SU-DHL-6 (cell line): ENCODE results near the gene PDE4B.

Experiments used
- H2AFZ ChIP-seq: fragments of 200-600 bp; sonication (generic); 2 replicates; pipeline ENCODE4 v1.6.1; 2014; ENCODE audit warnings: low read depth, mild to moderate bottlenecking, moderate library complexity, mixed read lengths, antibody characterized with exemption, low read length; ENCODE audit not compliant: severe bottlenecking
- H3F3A ChIP-seq: fragments of 200-600 bp; shearing (Covaris generic); 2 replicates; pipeline ENCODE4 v1.6.0; 2016; ENCODE audit warnings: antibody characterized with exemption, mild to moderate bottlenecking; ENCODE audit not compliant: insufficient read depth
- H3K27ac ChIP-seq: fragments of 200-600 bp; sonication (generic); 2 replicates; pipeline ENCODE4 v1.5.1; 2016; ENCODE audit warnings: low read depth, mild to moderate bottlenecking, low read length, moderate library complexity, mixed read lengths
- H3K27me3 ChIP-seq: fragments of 200-600 bp; sonication (generic), shearing (Covaris generic); 2 replicates; pipeline ENCODE4 v1.6.0; 2014; ENCODE audit warnings: mild to moderate bottlenecking, low read length
- H3K36me3 ChIP-seq: fragments of 200-600 bp; sonication (generic); 2 replicates; pipeline ENCODE4 v1.6.1; 2014; ENCODE audit warnings: mild to moderate bottlenecking, low read length, mixed read lengths
- H3K4me2 ChIP-seq: fragments of 300-600, 200-600 bp; shearing (Covaris generic), sonication (generic); 2 replicates; pipeline ENCODE4 v1.6.0; 2014; ENCODE audit warnings: low read length, low read depth, mild to moderate bottlenecking; ENCODE audit not compliant: poor library complexity, severe bottlenecking
- H3K4me3 ChIP-seq: fragments of 200-600 bp; sonication (generic); 2 replicates; pipeline ENCODE4 v1.5.1; 2014; ENCODE audit warnings: antibody characterized with exemption, low read length, mild to moderate bottlenecking, mixed read lengths; ENCODE audit not compliant: insufficient read depth, poor library complexity, severe bottlenecking
- H3K79me2 ChIP-seq: fragments of 200-600 bp; sonication (generic); 2 replicates; pipeline ENCODE4 v1.6.1; 2014; ENCODE audit warnings: mild to moderate bottlenecking, low read length, moderate library complexity; ENCODE audit not compliant: insufficient read depth
- H3K9ac ChIP-seq: fragments of 200-600 bp; sonication (generic); 2 replicates; pipeline ENCODE4 v1.7.0; 2014; ENCODE audit warnings: mild to moderate bottlenecking, low read length
- H3K9me2 ChIP-seq: fragments of 200-600 bp; sonication (generic); replicated peaks from 2 replicates; pipeline ENCODE4 v1.6.1; 2014; ENCODE audit warnings: low read length; ENCODE audit not compliant: insufficient read depth
- H3K9me3 ChIP-seq: fragments of 200-600 bp; sonication (generic); 2 replicates; pipeline ENCODE4 v1.6.1; 2014; ENCODE audit warnings: low read length, mixed read lengths; ENCODE audit not compliant: insufficient read depth
- H4K20me1 ChIP-seq: fragments of 200-600 bp; sonication (generic); 2 replicates; pipeline ENCODE4 v1.6.1; 2014; ENCODE audit warnings: low read depth, mild to moderate bottlenecking, antibody characterized with exemption, low read length, moderate library complexity, mixed read lengths
- EZH2phosphoT487 ChIP-seq: fragments of 200-600 bp; sonication (generic), shearing (Covaris generic); conservative IDR thresholded peaks from 2 replicates; pipeline ENCODE4 v1.6.1; 2018; ENCODE audit warnings: mild to moderate bottlenecking, antibody characterized with exemption, low read length, moderate library complexity, mixed read lengths
- TF ChIP-seq, protein P1 (sequence below): fragments of 200-600 bp; sonication (generic); IDR thresholded peaks from one replicate; pipeline ENCODE4 v1.5.1; 2017; ENCODE audit warnings: antibody characterized with exemption, mild to moderate bottlenecking, low read length, moderate library complexity; ENCODE audit not compliant: insufficient read depth, poor library complexity, severe bottlenecking

Gene PDE4B

DNA sequence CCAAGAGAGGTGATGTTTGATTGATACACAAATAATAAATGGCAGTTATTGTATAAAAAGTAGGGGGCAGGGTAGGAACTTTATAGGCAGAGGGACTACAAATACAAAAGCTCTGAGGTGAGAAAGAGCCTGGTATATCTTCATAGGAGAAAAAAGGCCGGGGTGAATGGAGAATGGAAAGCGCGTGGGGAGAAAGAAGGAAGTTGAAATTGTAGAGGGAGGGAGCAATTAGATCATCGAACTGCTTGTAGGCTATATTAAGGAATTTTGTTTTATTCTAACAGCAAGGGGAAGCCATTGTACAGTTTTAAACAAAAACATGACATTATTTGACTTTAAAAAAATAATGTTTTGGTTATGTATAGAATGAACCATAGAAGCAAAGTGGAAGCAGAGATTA, 147.4 kb downstream of the PDE4B start:
- Histone ChIP-seq H3K27ac (no peak overlapping the region), H3K4me2 (no peak overlapping the region), H3K27me3 (no peaks in the 10 kb centered on the region), H3K9me3 (no peaks in the 10 kb centered on the region), H4K20me1 (no peaks in the 10 kb centered on the region), H3K9me2 (no peaks in the 10 kb centered on the region), H3F3A (no peaks in the 10 kb centered on the region), H3K9ac (no peak overlapping the region), H3K36me3 (no peaks in the 10 kb centered on the region), H2AFZ (no peak overlapping the region), H3K4me3 (no peak overlapping the region), H3K79me2 (no peaks in the 10 kb centered on the region)
- TF ChIP-seq, protein P1, sequence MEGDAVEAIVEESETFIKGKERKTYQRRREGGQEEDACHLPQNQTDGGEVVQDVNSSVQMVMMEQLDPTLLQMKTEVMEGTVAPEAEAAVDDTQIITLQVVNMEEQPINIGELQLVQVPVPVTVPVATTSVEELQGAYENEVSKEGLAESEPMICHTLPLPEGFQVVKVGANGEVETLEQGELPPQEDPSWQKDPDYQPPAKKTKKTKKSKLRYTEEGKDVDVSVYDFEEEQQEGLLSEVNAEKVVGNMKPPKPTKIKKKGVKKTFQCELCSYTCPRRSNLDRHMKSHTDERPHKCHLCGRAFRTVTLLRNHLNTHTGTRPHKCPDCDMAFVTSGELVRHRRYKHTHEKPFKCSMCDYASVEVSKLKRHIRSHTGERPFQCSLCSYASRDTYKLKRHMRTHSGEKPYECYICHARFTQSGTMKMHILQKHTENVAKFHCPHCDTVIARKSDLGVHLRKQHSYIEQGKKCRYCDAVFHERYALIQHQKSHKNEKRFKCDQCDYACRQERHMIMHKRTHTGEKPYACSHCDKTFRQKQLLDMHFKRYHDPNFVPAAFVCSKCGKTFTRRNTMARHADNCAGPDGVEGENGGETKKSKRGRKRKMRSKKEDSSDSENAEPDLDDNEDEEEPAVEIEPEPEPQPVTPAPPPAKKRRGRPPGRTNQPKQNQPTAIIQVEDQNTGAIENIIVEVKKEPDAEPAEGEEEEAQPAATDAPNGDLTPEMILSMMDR, result no peak

DNA sequence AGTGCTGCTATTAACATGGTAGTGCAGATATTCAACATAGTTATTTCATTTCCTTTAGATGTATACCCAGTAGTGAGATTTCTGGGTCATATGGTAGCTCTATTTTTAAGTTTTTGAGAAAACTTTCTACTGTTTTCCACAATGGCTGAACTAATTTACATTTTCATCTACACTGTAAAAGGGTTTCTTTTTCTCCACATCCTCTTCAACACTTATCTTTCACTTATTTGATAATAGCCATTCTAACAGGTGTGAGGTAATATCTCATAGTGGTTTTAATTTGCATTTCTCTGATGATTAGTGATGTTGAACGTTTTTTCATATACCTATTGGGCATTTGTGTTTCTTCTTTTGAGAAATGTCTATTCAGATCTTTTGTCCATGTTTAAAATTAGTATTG, 149.8 kb downstream of the PDE4B start:
- no peak overlapping the region for H3K4me3 ChIP-seq
- no peak for TF ChIP-seq EZH2phosphoT487
- TF ChIP-seq, protein P1, result no peak
- H3K27me3 ChIP-seq, result no peaks in the 10 kb centered on the region
- no peaks in the 10 kb centered on the region for H3K36me3 ChIP-seq
- no peaks in the 10 kb centered on the region for H3K9me2 ChIP-seq
- H3K9me3 ChIP-seq, result no peaks in the 10 kb centered on the region
- no peak overlapping the region for H3K9ac ChIP-seq
- no peak overlapping the region for H2AFZ ChIP-seq
- H3K79me2 ChIP-seq, result no peaks in the 10 kb centered on the region
- no peak overlapping the region for H3K27ac ChIP-seq
- H3F3A ChIP-seq, result no peaks in the 10 kb centered on the region
- H3K4me2 ChIP-seq, result no peak overlapping the region
- no peaks in the 10 kb centered on the region for H4K20me1 ChIP-seq

DNA sequence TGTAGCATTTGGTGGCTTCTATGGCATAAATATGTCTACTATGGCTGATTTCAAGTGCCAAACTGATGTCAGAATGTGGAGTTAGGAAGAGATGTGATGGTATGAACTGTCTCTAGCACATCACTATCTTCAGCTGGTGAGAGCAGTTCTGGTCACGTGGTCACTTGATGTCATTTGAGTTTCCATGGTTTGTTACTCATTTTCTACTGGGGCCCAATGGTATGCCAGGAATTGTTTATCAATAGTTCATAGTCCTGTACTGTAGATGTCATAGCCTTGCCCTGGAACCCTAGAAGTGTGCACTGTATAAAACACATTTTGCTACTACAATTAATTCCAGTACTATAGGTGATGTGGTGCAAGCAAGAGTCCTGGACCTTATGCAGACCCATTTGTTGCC, 153.7 kb downstream of the PDE4B start:
- TF ChIP-seq EZH2phosphoT487, result no peak
- TF ChIP-seq, protein P1, result no peak
- Histone ChIP-seq H3K4me3 (no peak overlapping the region), H3K4me2 (no peak overlapping the region), H3K27me3 (no peaks in the 10 kb centered on the region), H3F3A (no peaks in the 10 kb centered on the region), H3K9ac (no peak overlapping the region), H3K79me2 (no peaks in the 10 kb centered on the region), H3K36me3 (no peaks in the 10 kb centered on the region), H2AFZ (no peak overlapping the region), H3K9me3 (no peaks in the 10 kb centered on the region), H3K9me2 (no peaks in the 10 kb centered on the region), H4K20me1 (no peaks in the 10 kb centered on the region), H3K27ac (no peak overlapping the region)

DNA sequence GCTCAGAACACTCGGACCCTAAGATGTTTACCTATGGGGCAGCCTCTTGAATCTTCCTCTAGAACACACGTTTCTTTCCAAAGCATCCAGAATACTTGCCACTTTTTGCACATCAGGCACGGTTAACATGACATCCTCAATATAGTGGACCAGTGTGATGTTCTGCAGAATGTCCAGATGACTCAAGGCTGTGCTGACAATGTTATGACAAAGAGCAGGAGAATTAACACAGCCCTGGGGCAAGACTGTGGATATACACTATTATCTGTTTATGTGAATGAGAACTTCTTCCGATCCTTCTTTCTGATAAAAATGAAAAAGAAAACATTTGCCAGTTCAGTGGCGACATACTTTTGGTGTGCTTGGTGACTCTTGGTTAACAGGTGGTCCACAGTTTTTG, 154.3 kb downstream of the PDE4B start:
- H3K27ac ChIP-seq, result no peak overlapping the region
- no peaks in the 10 kb centered on the region for H3K9me3 ChIP-seq
- no peak overlapping the region for H3K4me3 ChIP-seq
- H3K27me3 ChIP-seq, result no peaks in the 10 kb centered on the region
- no peak overlapping the region for H3K4me2 ChIP-seq
- H3K9ac ChIP-seq, result no peak overlapping the region
- no peaks in the 10 kb centered on the region for H4K20me1 ChIP-seq
- no peaks in the 10 kb centered on the region for H3K79me2 ChIP-seq
- no peaks in the 10 kb centered on the region for H3K9me2 ChIP-seq
- no peaks in the 10 kb centered on the region for H3K36me3 ChIP-seq
- no peaks in the 10 kb centered on the region for H3F3A ChIP-seq
- no peak overlapping the region for H2AFZ ChIP-seq
- TF ChIP-seq EZH2phosphoT487, result no peak
- TF ChIP-seq, protein P1, result no peak
